HG02840 (cell line): ENCODE data around the gene HNRNPH2.
A peak's percentile ranks its signal among the peaks of the same experiment; 100 is the strongest.

Experiments used
- ATAC-seq: cut with Tn5 transposase; IDR thresholded peaks from one replicate; pipeline ENCODE4 v1.9.1; 2021; ENCODE audit warnings: mild to moderate bottlenecking, moderate library complexity, moderate number of reproducible peaks; ENCODE audit not compliant: unreplicated experiment, low FRiP score

HNRNPH2 gene

GRCh38 chrX:101407748-101408531 lies at the start of gene HNRNPH2, which contains the start of gene GLA:
TSS of gene HNRNPH2 (plus strand) at chrX:101408222. CDS start at chrX:101411989, 3,767 bp downstream.
TSS of gene GLA (minus strand) at chrX:101407925. CDS start at chrX:101407903, 22 bp downstream.
- ATAC-seq: peak; percentile 97

- no peak for ATAC-seq
These were observed 48.1 kb upstream of the HNRNPH2 start for GRCh38 chrX:101359966-101360365.

GRCh38 chrX:101360390-101360789 lies 47.6 kb upstream of the HNRNPH2 start:
- no peak for ATAC-seq

GRCh38 chrX:101362116-101362515 lies 45.9 kb upstream of the HNRNPH2 start:
- no peak for ATAC-seq

- no peak for ATAC-seq
These were observed 45.3 kb upstream of the HNRNPH2 start for GRCh38 chrX:101362757-101363156.

- ATAC-seq: no peak
These were observed 42.7 kb upstream of the HNRNPH2 start for GRCh38 chrX:101365301-101365795.

GRCh38 chrX:101368800-101369199 lies 39.2 kb upstream of the HNRNPH2 start:
- no peak for ATAC-seq

GRCh38 chrX:101369687-101370086 lies 38.3 kb upstream of the HNRNPH2 start:
- no peak for ATAC-seq

GRCh38 chrX:101370888-101371504 lies 37.0 kb upstream of the HNRNPH2 start:
- ATAC-seq: no peak

- ATAC-seq: no peak
These were observed 30.5 kb upstream of the HNRNPH2 start for GRCh38 chrX:101377547-101377946.

- ATAC-seq: peak; percentile 70
These were observed 24.3 kb upstream of the HNRNPH2 start for GRCh38 chrX:101383679-101384205.

GRCh38 chrX:101385026-101385684 lies 22.9 kb upstream of the HNRNPH2 start:
- peak; percentile 1 for ATAC-seq

- ATAC-seq: peak; percentile 49
These were observed 22.1 kb upstream of the HNRNPH2 start, which contains the start of gene BTK for GRCh38 chrX:101385795-101386541. TSS of gene BTK (minus strand) at chrX:101386191. CDS start at chrX:101375284, 10,907 bp downstream.

- ATAC-seq: no peak
These were observed 21.5 kb upstream of the HNRNPH2 start for GRCh38 chrX:101386542-101386885.

GRCh38 chrX:101388604-101389003 lies 19.4 kb upstream of the HNRNPH2 start:
- ATAC-seq: no peak

- ATAC-seq: peak; percentile 80
These were observed 17.1 kb upstream of the HNRNPH2 start, which contains the start of gene RPL36A for GRCh38 chrX:101390664-101391525. TSS of gene RPL36A (plus strand) at chrX:101391011. CDS start at chrX:101391044, 33 bp downstream.

GRCh38 chrX:101391831-101392230 lies 16.2 kb upstream of the HNRNPH2 start:
- ATAC-seq: no peak

GRCh38 chrX:101393530-101394305 lies 14.3 kb upstream of the HNRNPH2 start:
- ATAC-seq: no peak
